ENCODE measurements around the gene GPR45. TPM values are rescaled to one million over a fixed set of nuclear protein-coding genes. Genes with fewer than 3 reads are reported as not detected.

The GPR45 gene
- total RNA-seq, 4 donors from 2014 or later: not detected

GRCh38 chr2:105262651-105263091, 21.1 kb downstream of the GPR45 start:
- WGBS: 86% methylated on average over 10 of the region's 10 CpGs
- Histone ChIP-seq H3K36me3 (peaks cover 25 to 50% (median 40%) of the 10 kb centered on the region in 4 donors), H3K4me1 (no peaks in the 10 kb centered on the region), H3K27ac (replicated peaks in 1 of 4) (no peak overlapping the region), H3K9me3 (no peaks in the 10 kb centered on the region), H3K27me3 (no peaks in the 10 kb centered on the region), H3K4me3 (no peak overlapping the region)
- intact Hi-C loops (cut with DNase I): no loop called here
- TF ChIP-seq CTCF (IDR thresholded peaks at IDR 0.05) (no peak), EP300 (IDR thresholded peaks at IDR 0.05) (no peak), POLR2AphosphoS5 (IDR thresholded peaks at IDR 0.05) (no peak), POLR2A (IDR thresholded peaks at IDR 0.05; ENCODE audit: low read depth) (no peak)
- no peak for DNase-seq (ENCODE audit: extremely low spot score)

- 100% methylated on average over 1 of the region's 21 CpGs for WGBS
- H3K27me3 ChIP-seq: no peaks in the 10 kb centered on the region
- H3K4me3 ChIP-seq: no peak overlapping the region
- no peaks in the 10 kb centered on the region for H3K9me3 ChIP-seq
- TF ChIP-seq POLR2A (IDR thresholded peaks at IDR 0.05; ENCODE audit: low read depth) (no peak), POLR2AphosphoS5 (IDR thresholded peaks at IDR 0.05) (no peak), EP300 (IDR thresholded peaks at IDR 0.05) (no peak), CTCF (IDR thresholded peaks at IDR 0.05) (no peak)
- no peaks in the 10 kb centered on the region for H3K4me1 ChIP-seq
- peaks cover 75 to 99% (median 89%) of the 10 kb centered on the region in 4 donors for H3K36me3 ChIP-seq
- H3K27ac ChIP-seq (replicated peaks in 1 of 4): no peak overlapping the region
- intact Hi-C loops (cut with DNase I): no loop called here
- DNase-seq (ENCODE audit: extremely low spot score): no peak
Observed at GRCh38 chr2:105269426-105269825, 27.9 kb downstream of the GPR45 start.

- TF ChIP-seq CTCF (IDR thresholded peaks at IDR 0.05) (no peak), POLR2A (IDR thresholded peaks at IDR 0.05; ENCODE audit: low read depth) (no peak), POLR2AphosphoS5 (IDR thresholded peaks at IDR 0.05) (no peak), EP300 (IDR thresholded peaks at IDR 0.05) (no peak)
- Histone ChIP-seq H3K9me3 (no peaks in the 10 kb centered on the region), H3K27me3 (no peaks in the 10 kb centered on the region), H3K36me3 (peaks cover 73 to 100% (median 94%) of the 10 kb centered on the region in 4 donors), H3K4me3 (no peak overlapping the region), H3K4me1 (no peaks in the 10 kb centered on the region), H3K27ac (replicated peaks in 1 of 4) (no peak overlapping the region)
- 93% methylated on average over 13 of the region's 14 CpGs for WGBS
- intact Hi-C loops (cut with DNase I): no loop called here
- no peak for DNase-seq (ENCODE audit: extremely low spot score)
Observed at GRCh38 chr2:105271393-105272045, 30.0 kb downstream of the GPR45 start.

- intact Hi-C loops (cut with DNase I): no loop called here
- Histone ChIP-seq H3K4me1 (no peaks in the 10 kb centered on the region), H3K27ac (replicated peaks in 1 of 4) (no peak overlapping the region), H3K9me3 (no peaks in the 10 kb centered on the region), H3K4me3 (no peak overlapping the region), H3K36me3 (peaks cover 73 to 100% (median 94%) of the 10 kb centered on the region in 4 donors), H3K27me3 (no peaks in the 10 kb centered on the region)
- TF ChIP-seq CTCF (IDR thresholded peaks at IDR 0.05): no peak
- no peak for TF ChIP-seq EP300 (IDR thresholded peaks at IDR 0.05)
- no peak for TF ChIP-seq POLR2A (IDR thresholded peaks at IDR 0.05; ENCODE audit: low read depth)
- no peak for TF ChIP-seq POLR2AphosphoS5 (IDR thresholded peaks at IDR 0.05)
- 89% methylated on average over 3 of the region's 9 CpGs for WGBS
- no peak for DNase-seq (ENCODE audit: extremely low spot score)
Observed at GRCh38 chr2:105272176-105272575, 30.6 kb downstream of the GPR45 start.

GRCh38 chr2:105274046-105274445, 32.5 kb downstream of the GPR45 start:
- peaks cover 73 to 100% (median 91%) of the 10 kb centered on the region in 4 donors for H3K36me3 ChIP-seq
- TF ChIP-seq EP300 (IDR thresholded peaks at IDR 0.05) (no peak), CTCF (IDR thresholded peaks at IDR 0.05) (no peak), POLR2AphosphoS5 (IDR thresholded peaks at IDR 0.05) (no peak), POLR2A (IDR thresholded peaks at IDR 0.05; ENCODE audit: low read depth) (no peak)
- WGBS: 82% methylated on average over 4 of the region's 4 CpGs
- DNase-seq (ENCODE audit: extremely low spot score): no peak
- no peaks in the 10 kb centered on the region for H3K27me3 ChIP-seq
- H3K27ac ChIP-seq (replicated peaks in 1 of 4): no peak overlapping the region
- intact Hi-C loops (cut with DNase I): no loop called here
- no peaks in the 10 kb centered on the region for H3K9me3 ChIP-seq
- no peaks in the 10 kb centered on the region for H3K4me1 ChIP-seq
- no peak overlapping the region for H3K4me3 ChIP-seq
